K562 (cell line): ENCODE measurements around the gene FCHO1. TPM values are rescaled to one million over a fixed set of nuclear protein-coding genes. Genes with fewer than 3 reads are reported as not detected.

Source experiments
- ATAC-seq: fragments of 200-7000 bp; cut with Tn5 transposase; 3 replicates; pipeline ENCODE4 v1.9.1; 2020; ENCODE audit warnings: moderate library complexity
- BruUV-seq: library from RNA; stranded (reverse); fragments of 400-500 nt; replicated peaks from 2 replicates; lab custom pipeline; 2021; lab: Mats Ljungman, UMichigan
- CTCF ChIA-PET: fragments of 300-600 bp; formaldehyde crosslinking; extraction: SDS; loops from one replicate; lab custom pipeline; 2021; ENCODE audit warnings: low intra/inter-chr PET ratio; lab: Yijun Ruan, JAX
- POLR2A ChIA-PET: fragments of 300-600, 350-650 bp; sonication (Branson Sonifier 250); formaldehyde crosslinking; extraction: SDS; loops from one replicate; lab custom pipeline; 2021; ENCODE audit warnings: antibody characterized with exemption, inconsistent platforms; lab: Yijun Ruan, JAX
- DNase-seq, 4 experiments: peaks; one replicate each; pipeline versions ENCODE4 v3.0.0 to v3.0.0-alpha.2; 2011 to 2018; ENCODE audit warnings: low spot score in 3 of 4, mixed read lengths in 3 of 4; ENCODE audit errors: extremely low read depth in 1 of 4
- FAIRE-seq: peaks from 2 replicates; lab custom pipeline; 2011; peaks lifted over from hg19 to GRCh38; lab: Jason Lieb, UNC
- H2AFZ ChIP-seq: 2 replicates; pipeline ENCODE4 v1.6.0; 2011; ENCODE audit warnings: low read depth, low read length, control low read depth, inconsistent platforms
- H3K27ac ChIP-seq: fragments of 200-600 bp; 3 replicates; pipeline ENCODE4 v1.8.0; 2011; ENCODE audit warnings: low read depth, mild to moderate bottlenecking, control low read depth, inconsistent platforms, low read length, moderate library complexity, mixed read lengths; ENCODE audit errors: extremely low read depth
- H3K27me3 ChIP-seq, 2 experiments: fragments of 300-600 bp in 1 of 2; 2 replicates in 1 of 2; 3 replicates in 1 of 2; pipeline versions ENCODE4 v1.6.0 to v1.8.0; 2011; ENCODE audit warnings: inconsistent platforms in 2 of 2, low read length in 2 of 2, mild to moderate bottlenecking in 1 of 2, mixed read lengths in 1 of 2, moderate library complexity in 1 of 2; ENCODE audit not compliant: control insufficient read depth in 2 of 2, insufficient read depth in 2 of 2
- H3K36me3 ChIP-seq: fragments of 300-600 bp; 3 replicates; pipeline ENCODE4 v1.8.0; 2011; ENCODE audit warnings: mild to moderate bottlenecking, low read length, inconsistent platforms; ENCODE audit not compliant: control insufficient read depth, insufficient read depth
- H3K4me1 ChIP-seq, 2 experiments: fragments of 200-600 bp in 1 of 2; replicated peaks in 1 of 2; 2 replicates in 1 of 2; 3 replicates in 1 of 2; pipeline versions ENCODE4 v1.5.1 to v1.8.0; 2011; ENCODE audit warnings: inconsistent platforms in 2 of 2, low read length in 2 of 2, mild to moderate bottlenecking in 1 of 2, mixed read lengths in 1 of 2, moderate library complexity in 1 of 2; ENCODE audit not compliant: control insufficient read depth in 2 of 2, insufficient read depth in 2 of 2
- H3K4me2 ChIP-seq: 2 replicates; pipeline ENCODE4 v1.6.1; 2011; ENCODE audit warnings: low read length, control low read depth, inconsistent platforms, mixed read lengths; ENCODE audit not compliant: insufficient read depth
- H3K4me3 ChIP-seq: fragments of 200-600 bp; sonication (generic), shearing (Covaris generic); 2 replicates; pipeline ENCODE4 v1.5.1; 2016; ENCODE audit warnings: control low read depth, inconsistent platforms
- H3K79me2 ChIP-seq: fragments of 200-600 bp; 3 replicates; pipeline ENCODE4 v1.8.0; 2011; ENCODE audit warnings: low read length, inconsistent platforms; ENCODE audit not compliant: control insufficient read depth, insufficient read depth
- H3K9ac ChIP-seq, 2 experiments: 2 replicates each; pipeline versions ENCODE4 v1.6.0 to v1.6.1; 2011; ENCODE audit warnings: low read depth in 2 of 2, low read length in 2 of 2, control low read depth in 1 of 2, inconsistent platforms in 1 of 2, mild to moderate bottlenecking in 1 of 2, mixed read lengths in 1 of 2; ENCODE audit not compliant: insufficient read depth in 1 of 2
- H3K9me1 ChIP-seq: one replicate; pipeline ENCODE4 v1.6.0; 2011; ENCODE audit warnings: inconsistent platforms, mild to moderate bottlenecking, low read length, moderate library complexity; ENCODE audit not compliant: control insufficient read depth, insufficient read depth
- H3K9me3 ChIP-seq: replicated peaks from 2 replicates; pipeline ENCODE4 v1.5.1; 2011; ENCODE audit warnings: low read depth, low read length, inconsistent platforms; ENCODE audit not compliant: control insufficient read depth, insufficient read depth
- H4K20me1 ChIP-seq: replicated peaks from 2 replicates; pipeline ENCODE4 v1.6.1; 2011; ENCODE audit warnings: low read length, inconsistent platforms, mixed read lengths; ENCODE audit not compliant: control insufficient read depth, insufficient read depth
- ATF3 ChIP-seq, 2 experiments: fragments of 450-650 bp in 1 of 2; sonication (generic) in 1 of 2; formaldehyde crosslinking in 1 of 2; IDR thresholded peaks in 1 of 2; conservative IDR thresholded peaks in 1 of 2; 2 replicates each; pipeline versions ENCODE4 v1.6.1 to v1.8.1; 2016 to 2023; ENCODE audit warnings: mild to moderate bottlenecking in 2 of 2, moderate library complexity in 2 of 2, inconsistent platforms in 1 of 2, missing genetic modification reagents in 1 of 2
- FOXJ2 ChIP-seq: fragments of 200-800 bp; sonication (Bioruptor generic); IDR thresholded peaks from 2 replicates; pipeline ENCODE4 v1.6.1; 2016; ENCODE audit warnings: missing genetic modification characterization, missing compliant biosample characterization
- GMEB1 ChIP-seq: fragments of 250-450 bp; sonication (Bioruptor Pico); IDR thresholded peaks from 2 replicates; pipeline ENCODE4 v1.4.0; 2020; ENCODE audit warnings: mild to moderate bottlenecking
- JUND ChIP-seq, 2 experiments: IDR thresholded peaks; 2 replicates in 1 of 2; 3 replicates in 1 of 2; pipeline ENCODE4 v1.6.1; 2011; ENCODE audit warnings: borderline replicate concordance in 2 of 2, low read depth in 2 of 2, low read length in 2 of 2, improper control_type of control experiment in 1 of 2, missing biosample characterization in 1 of 2, missing genetic modification characterization in 1 of 2, missing genetic modification reagents in 1 of 2
- KDM1A ChIP-seq, 2 experiments: fragments of 450-650 bp; IDR thresholded peaks; 2 replicates each; pipeline ENCODE4 v1.6.1; 2016; ENCODE audit warnings: mild to moderate bottlenecking in 2 of 2
- MAZ ChIP-seq, 2 experiments: fragments of 450-650 bp in 1 of 2; sonication (generic) in 1 of 2; formaldehyde crosslinking; IDR thresholded peaks in 1 of 2; conservative IDR thresholded peaks in 1 of 2; 2 replicates each; pipeline versions ENCODE4 v1.4.0 to v1.5.0; 2020; ENCODE audit warnings: mild to moderate bottlenecking in 1 of 2, missing genetic modification reagents in 1 of 2
- NFIC ChIP-seq: fragments of 450-650 bp; IDR thresholded peaks from 2 replicates; pipeline ENCODE4 v1.6.1; 2017; ENCODE audit warnings: mild to moderate bottlenecking, inconsistent platforms
- NR2C1 ChIP-seq, 2 experiments: fragments of 450-650 bp; IDR thresholded peaks; 2 replicates each; pipeline ENCODE4 v1.6.1; 2017; ENCODE audit warnings: mild to moderate bottlenecking in 2 of 2, antibody characterized with exemption in 1 of 2, inconsistent platforms in 1 of 2, missing compliant biosample characterization in 1 of 2, missing genetic modification characterization in 1 of 2
- TCF7L2 ChIP-seq: fragments of 150-350 bp; IDR thresholded peaks from 2 replicates; pipeline ENCODE4 v1.6.1; 2016; ENCODE audit warnings: low read depth, mild to moderate bottlenecking, low read length, moderate library complexity
- ZFP91 ChIP-seq: sonication (generic); formaldehyde crosslinking; IDR thresholded peaks from 2 replicates; pipeline ENCODE4 v1.8.0; 2022; ENCODE audit warnings: mild to moderate bottlenecking, missing genetic modification reagents
- ZNF609 ChIP-seq: sonication (generic); formaldehyde crosslinking; IDR thresholded peaks from 2 replicates; pipeline ENCODE4 v1.8.1; 2023; ENCODE audit warnings: missing genetic modification reagents, mild to moderate bottlenecking, borderline replicate concordance
- WGBS: fragments of 100-300 bp; shearing (Covaris generic); methylation state at CpG from one replicate; pipeline ENCODE4 v1.1.6; 2016; ENCODE audit warnings: low coverage, mixed read lengths; ENCODE audit not compliant: insufficient coverage; ENCODE audit errors: missing lambda C conversion rate; 5-methylcytosine and 5-hydroxymethylcytosine counted together
- in situ Hi-C: fragments of 300-500 bp; cut with MboI; formaldehyde crosslinking; loops from 4 replicates; pipeline ENCODE4 v1.15.0; 2018; ENCODE audit warnings: inconsistent platforms, mixed read lengths
- intact Hi-C: fragments of 100-400 bp; cut with micrococcal nuclease; formaldehyde crosslinking; loops from 2 replicates; pipeline ENCODE4 v1.14.2; 2022
- polyA plus RNA-seq, 8 experiments: library from polyadenylated mRNA; depleted of rRNA in 4 of 8; stranded (reverse) in 5 of 8; unstranded in 3 of 8; fragments of >200 nt; fragmentation: Nextera tagmentation in 2 of 8; fragmentation: Illumina TruSeq in 1 of 8; extraction: Ambion mirVana in 2 of 8; extraction: Trizol in 1 of 8; gene quantifications; 2 replicates each; pipeline versions ENCODE4 v1.2.1 to v1.2.3, GENCODE V29; 2011 to 2014; ENCODE audit warnings: inconsistent platforms in 1 of 8, missing spikeins in 1 of 8
- total RNA-seq, 7 experiments: library from RNA; depleted of rRNA in 6 of 7; stranded (reverse); fragments of >200 nt in 6 of 7; fragmentation: Illumina TruSeq in 2 of 7; extraction: Trizol in 2 of 7; gene quantifications; 2 replicates each; pipeline versions ENCODE4 v1.2.1 to v1.2.3, GENCODE V29; 2011 to 2021; ENCODE audit warnings: low replicate concordance in 1 of 7

FCHO1 gene
- total and polyA plus RNA-seq, 9 of the 15 experiments (the other 6 are each of a cell fraction or from before 2014, with no cell fraction given), result 0.21 to 58.9 (median 18.3) TPM

- H3K4me1 ChIP-seq, result peaks cover 0 to 7% of the 10 kb centered on the region in 2 experiments; a peak in 3 of 5 replicates
- H4K20me1 ChIP-seq, result peaks cover 3% of the 10 kb centered on the region; the same call in 1 of the 2 replicates
- ChIA-PET POLR2A (interaction anchor here (0.7 kb wide), 1 partner anchor 106 kb away, joined by 4 read pairs; no protein-coding TSS in a partner anchor), CTCF (no interaction called here)
- H3K4me2 ChIP-seq, result no peak overlapping the region
- no peaks in the 10 kb centered on the region; the same call in 2 of the 3 replicates for H3K79me2 ChIP-seq
- no peaks in the 10 kb centered on the region for H3K9me1 ChIP-seq
- no peaks in the 10 kb centered on the region for H3K9me3 ChIP-seq
- peak overlapping the region in 1 of 2 experiments; percentile 63; a peak in 1 of 4 replicates for H3K9ac ChIP-seq
- BruUV-seq, result no TSS peak
- no peak overlapping the region for H3K4me3 ChIP-seq
- H2AFZ ChIP-seq, result no peak overlapping the region
- WGBS, result 48% methylated on average over 5 of the region's 5 CpGs
- intact Hi-C loops (no loop called here), in situ Hi-C loops (no loop called here)
- H3K36me3 ChIP-seq, result peaks cover 67% of the 10 kb centered on the region; the same call in 2 of the 3 replicates
- H3K27me3 ChIP-seq, result no peaks in the 10 kb centered on the region
- ATAC-seq, result no peak
- DNase-seq, result no peak
- FAIRE-seq, result peak; percentile 80
- no peak overlapping the region for H3K27ac ChIP-seq
- TF ChIP-seq NFIC (peak; percentile 66), NR2C1 (IDR thresholded peaks at IDR 0.05) (no peak), NR2C1 (tag; IDR thresholded peaks at IDR 0.05) (no peak), JUND (IDR thresholded peaks at IDR 0.05; ENCODE audit: borderline replicate concordance, low read depth, low read length) (no peak), JUND (tag; IDR thresholded peaks at IDR 0.05; ENCODE audit: borderline replicate concordance, low read depth, low read length) (0 out of 3 replicates have a peak, but pooled peaks have one; percentile 10), ATF3 (IDR thresholded peaks at IDR 0.05) (peak; percentile 36), ATF3 (CRISPR knock-in tag; conservative IDR thresholded peaks at IDR 0.05) (no peak), ZNF609 (CRISPR knock-in tag) (no peak), KDM1A (IDR thresholded peaks at IDR 0.05) (peak; percentile 48 to 70; a peak in 3 of 4 replicates), FOXJ2 (no peak), TCF7L2 (no peak), GMEB1 (no peak), ZFP91 (CRISPR knock-in tag) (no peak), MAZ (CRISPR knock-in tag; conservative IDR thresholded peaks at IDR 0.05 in 1 of 2, IDR thresholded peaks at IDR 0.05 in 1 of 2) (no peak)
Measured at GRCh38 chr19:17758515-17758914, 7.2 kb downstream of the FCHO1 start.
